ENCODE data around the gene SGTA.

Gene SGTA

GRCh38 chr19:2740314-2740656 is 42.8 kb downstream of the SGTA start:
- H3K4me3 ChIP-seq (replicated peaks; ENCODE audit: low read depth, low read length), result no peak overlapping the region
- no peak for TF ChIP-seq CTCF (IDR thresholded peaks at IDR 0.05; ENCODE audit: low read depth, low read length, missing control alignments)
- DNase-seq (ENCODE audit: extremely low read depth, low read depth), result no peak

GRCh38 chr19:2739602-2740313 is 43.3 kb downstream of the SGTA start, which contains the start of gene SLC39A3:
TSS of gene SLC39A3 (minus strand) at chr19:2740017. CDS start at chr19:2737257, 2,760 bp downstream.
- no peak for TF ChIP-seq CTCF (IDR thresholded peaks at IDR 0.05; ENCODE audit: low read depth, low read length, missing control alignments)
- peak; percentile 97 for DNase-seq (ENCODE audit: extremely low read depth, low read depth)
- H3K4me3 ChIP-seq (replicated peaks; ENCODE audit: low read depth, low read length), result peak within 1 kb of the TSS; percentile 78

GRCh38 chr19:2736550-2737190 is 46.4 kb downstream of the SGTA start:
- TF ChIP-seq CTCF (IDR thresholded peaks at IDR 0.05; ENCODE audit: low read depth, low read length, missing control alignments), result no peak
- no peak for DNase-seq (ENCODE audit: extremely low read depth, low read depth)
- no peak overlapping the region for H3K4me3 ChIP-seq (replicated peaks; ENCODE audit: low read depth, low read length)

GRCh38 chr19:2735374-2735773 is 47.7 kb downstream of the SGTA start:
- no peak for DNase-seq (ENCODE audit: extremely low read depth, low read depth)
- no peak for TF ChIP-seq CTCF (IDR thresholded peaks at IDR 0.05; ENCODE audit: low read depth, low read length, missing control alignments)
- no peak overlapping the region for H3K4me3 ChIP-seq (replicated peaks; ENCODE audit: low read depth, low read length)

- no peak for DNase-seq (ENCODE audit: extremely low read depth, low read depth)
- no peak overlapping the region for H3K4me3 ChIP-seq (replicated peaks; ENCODE audit: low read depth, low read length)
- TF ChIP-seq CTCF (IDR thresholded peaks at IDR 0.05; ENCODE audit: low read depth, low read length, missing control alignments), result no peak
These were observed 48.3 kb downstream of the SGTA start for GRCh38 chr19:2734589-2735288.

- no peak overlapping the region for H3K4me3 ChIP-seq (replicated peaks; ENCODE audit: low read depth, low read length)
- no peak for TF ChIP-seq CTCF (IDR thresholded peaks at IDR 0.05; ENCODE audit: low read depth, low read length, missing control alignments)
- DNase-seq (ENCODE audit: extremely low read depth, low read depth), result no peak
These were observed 49.0 kb downstream of the SGTA start for GRCh38 chr19:2733930-2734588.

Data from HFF-Myc (cell line).